ENCODE results near the gene PHOSPHO2.

DNA sequence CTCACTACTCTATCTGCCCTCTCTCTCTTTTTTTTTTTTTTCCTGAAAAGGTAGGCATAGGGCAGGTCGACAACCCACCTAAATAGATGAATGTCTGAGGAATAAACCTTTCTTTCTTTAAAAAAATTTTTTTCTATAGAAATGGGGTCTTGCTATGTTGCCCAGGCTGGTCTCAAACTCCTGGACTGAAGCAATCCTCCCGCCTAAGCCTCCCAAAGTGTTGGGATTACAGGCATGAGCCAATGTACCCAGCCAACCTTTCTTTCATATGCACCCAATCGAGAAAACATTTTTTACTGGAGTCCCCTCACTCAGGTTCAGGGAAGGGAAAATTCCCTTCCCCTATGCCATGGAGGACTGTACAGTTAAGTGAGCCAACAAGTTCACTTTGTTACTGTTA, 31.0 kb upstream of the PHOSPHO2 start:
- TF ChIP-seq, protein P1, sequence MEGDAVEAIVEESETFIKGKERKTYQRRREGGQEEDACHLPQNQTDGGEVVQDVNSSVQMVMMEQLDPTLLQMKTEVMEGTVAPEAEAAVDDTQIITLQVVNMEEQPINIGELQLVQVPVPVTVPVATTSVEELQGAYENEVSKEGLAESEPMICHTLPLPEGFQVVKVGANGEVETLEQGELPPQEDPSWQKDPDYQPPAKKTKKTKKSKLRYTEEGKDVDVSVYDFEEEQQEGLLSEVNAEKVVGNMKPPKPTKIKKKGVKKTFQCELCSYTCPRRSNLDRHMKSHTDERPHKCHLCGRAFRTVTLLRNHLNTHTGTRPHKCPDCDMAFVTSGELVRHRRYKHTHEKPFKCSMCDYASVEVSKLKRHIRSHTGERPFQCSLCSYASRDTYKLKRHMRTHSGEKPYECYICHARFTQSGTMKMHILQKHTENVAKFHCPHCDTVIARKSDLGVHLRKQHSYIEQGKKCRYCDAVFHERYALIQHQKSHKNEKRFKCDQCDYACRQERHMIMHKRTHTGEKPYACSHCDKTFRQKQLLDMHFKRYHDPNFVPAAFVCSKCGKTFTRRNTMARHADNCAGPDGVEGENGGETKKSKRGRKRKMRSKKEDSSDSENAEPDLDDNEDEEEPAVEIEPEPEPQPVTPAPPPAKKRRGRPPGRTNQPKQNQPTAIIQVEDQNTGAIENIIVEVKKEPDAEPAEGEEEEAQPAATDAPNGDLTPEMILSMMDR (IDR thresholded peaks at IDR 0.05) = no peak
- TF ChIP-seq POLR2A (IDR thresholded peaks at IDR 0.05) = no peak

Measured in right lobe of liver (tissue), 4 donors.